HepG2 (cell line): Measurements from ENCODE around the gene NUP85. TPM values are rescaled to one million over a fixed set of nuclear protein-coding genes. Genes with fewer than 3 reads are reported as not detected.

ENCODE experiments used
- AGO1 ChIP-seq: fragments of 200-400 bp; formaldehyde crosslinking; IDR thresholded peaks from 2 replicates; pipeline ENCODE4 v1.6.1; 2017; ENCODE audit warnings: mild to moderate bottlenecking, low read depth, low read length, moderate library complexity; ENCODE audit not compliant: poor library complexity, severe bottlenecking
- ARNT ChIP-seq: fragments of 450-650 bp; IDR thresholded peaks from 2 replicates; pipeline ENCODE4 v1.6.1; 2017
- DNMT3B ChIP-seq: conservative IDR thresholded peaks from 2 replicates; pipeline ENCODE4 v1.6.1; 2016; ENCODE audit warnings: missing biosample characterization, control low read depth
- EHMT2 ChIP-seq: fragments of 200-600 bp; sonication (generic); IDR thresholded peaks from 2 replicates; pipeline ENCODE4 v1.7.0; 2017; ENCODE audit warnings: antibody characterized with exemption, low read depth, low read length, borderline replicate concordance
- EP300 ChIP-seq, 3 experiments: sonication (generic) in 1 of 3; formaldehyde crosslinking in 1 of 3; IDR thresholded peaks; 2 replicates each; pipeline versions ENCODE4 v1.5.1 to v1.6.1; 2011 to 2020; ENCODE audit warnings: low read depth in 2 of 3, low read length in 2 of 3, borderline replicate concordance in 1 of 3, improper control_type of control experiment in 1 of 3, mild to moderate bottlenecking in 1 of 3, missing genetic modification reagents in 1 of 3, moderate library complexity in 1 of 3
- FOXA3 ChIP-seq: IDR thresholded peaks from 2 replicates; pipeline ENCODE4 v1.6.1; 2016; ENCODE audit warnings: missing genetic modification reagents, missing compliant biosample characterization
- FOXK1 ChIP-seq: sonication (generic); formaldehyde crosslinking; IDR thresholded peaks from 2 replicates; pipeline ENCODE4 v1.4.0; 2020; ENCODE audit warnings: low read depth, missing genetic modification reagents, borderline replicate concordance
- GFI1 ChIP-seq: sonication (generic); formaldehyde crosslinking; IDR thresholded peaks from 2 replicates; pipeline ENCODE4 v1.5.0; 2020; ENCODE audit warnings: missing genetic modification reagents, mild to moderate bottlenecking, borderline replicate concordance
- KDM2A ChIP-seq: sonication (generic); formaldehyde crosslinking; IDR thresholded peaks from 2 replicates; pipeline ENCODE4 v1.4.0; 2020; ENCODE audit warnings: low read depth, missing genetic modification reagents, borderline replicate concordance
- MED13 ChIP-seq: sonication (generic); formaldehyde crosslinking; IDR thresholded peaks from 2 replicates; pipeline ENCODE4 v1.5.0; 2020; ENCODE audit warnings: missing genetic modification reagents
- NR1H2 ChIP-seq: sonication (generic); formaldehyde crosslinking; IDR thresholded peaks from 2 replicates; pipeline ENCODE4 v1.8.1; 2022; ENCODE audit warnings: low read depth, missing genetic modification reagents, borderline replicate concordance
- SIX1 ChIP-seq: sonication (generic); formaldehyde crosslinking; IDR thresholded peaks from 2 replicates; pipeline ENCODE4 v1.4.0; 2020; ENCODE audit warnings: missing genetic modification reagents, borderline replicate concordance
- ZFP41 ChIP-seq: sonication (generic); formaldehyde crosslinking; IDR thresholded peaks from 2 replicates; pipeline ENCODE4 v1.4.0; 2020; ENCODE audit warnings: mild to moderate bottlenecking, missing genetic modification reagents, borderline replicate concordance
- ZNF253 ChIP-seq: sonication (generic); formaldehyde crosslinking; IDR thresholded peaks from 2 replicates; pipeline ENCODE4 v1.8.0; 2022; ENCODE audit warnings: mild to moderate bottlenecking, missing genetic modification reagents, borderline replicate concordance
- ZNF441 ChIP-seq: sonication (generic); formaldehyde crosslinking; IDR thresholded peaks from 2 replicates; pipeline ENCODE4 v1.7.0; 2021; ENCODE audit warnings: missing genetic modification reagents, borderline replicate concordance
- ZNF446 ChIP-seq: sonication (generic); formaldehyde crosslinking; IDR thresholded peaks from 2 replicates; pipeline ENCODE4 v1.5.0; 2020; ENCODE audit warnings: mild to moderate bottlenecking, missing genetic modification reagents
- ZNF562 ChIP-seq: sonication (generic); formaldehyde crosslinking; IDR thresholded peaks from 2 replicates; pipeline ENCODE4 v1.8.0; 2022; ENCODE audit warnings: missing genetic modification reagents, borderline replicate concordance
- ZNF567 ChIP-seq: sonication (generic); formaldehyde crosslinking; IDR thresholded peaks from 2 replicates; pipeline ENCODE4 v1.8.1; 2023; ENCODE audit warnings: mild to moderate bottlenecking, missing genetic modification reagents, borderline replicate concordance
- ZNF777 ChIP-seq: sonication (generic); formaldehyde crosslinking; IDR thresholded peaks from 2 replicates; pipeline ENCODE4 v1.4.0; 2020; ENCODE audit warnings: missing genetic modification reagents
- ZNF780A ChIP-seq: sonication (generic); formaldehyde crosslinking; IDR thresholded peaks from 2 replicates; pipeline ENCODE4 v1.8.0; 2022; ENCODE audit warnings: mild to moderate bottlenecking, missing genetic modification reagents, moderate library complexity
- polyA plus RNA-seq, 8 experiments: library from polyadenylated mRNA; depleted of rRNA in 3 of 8; stranded (reverse) in 7 of 8; unstranded in 1 of 8; fragments of >200 nt; fragmentation: Illumina TruSeq in 4 of 8; extraction: Trizol in 4 of 8; gene quantifications; 2 replicates each; pipeline versions ENCODE4 v1.2.1 to v1.2.3, GENCODE V29; 2011 to 2016; ENCODE audit warnings: low read depth in 4 of 8, missing spikeins in 1 of 8, mixed read lengths in 1 of 8; ENCODE audit not compliant: insufficient read depth in 1 of 8
- total RNA-seq, 5 experiments: library from RNA; depleted of rRNA; stranded (reverse); fragments of >200 nt; fragmentation: Illumina TruSeq; extraction: Trizol; gene quantifications; 2 replicates each; pipeline ENCODE4 v1.2.3, GENCODE V29; 2016; ENCODE audit warnings: low read depth in 1 of 5
- TF ChIP-seq, protein P1 (sequence below): sonication (generic); formaldehyde crosslinking; conservative IDR thresholded peaks from 2 replicates; pipeline ENCODE4 v1.4.0; 2020; ENCODE audit warnings: mild to moderate bottlenecking, missing genetic modification reagents, moderate library complexity
- TF ChIP-seq, protein P2 (sequence below): sonication (generic); formaldehyde crosslinking; IDR thresholded peaks from 2 replicates; pipeline ENCODE4 v1.8.0; 2022; ENCODE audit warnings: missing genetic modification reagents, mild to moderate bottlenecking, moderate library complexity, borderline replicate concordance
- TF ChIP-seq, protein P3 (sequence below): IDR thresholded peaks from 2 replicates; pipeline ENCODE4 v1.6.1; 2016

NUP85 gene
- total and polyA plus RNA-seq, 2 of the 13 experiments (the other 11 are each of a cell fraction or from before 2014, with no cell fraction given), result 89.1 to 124 TPM

DNA sequence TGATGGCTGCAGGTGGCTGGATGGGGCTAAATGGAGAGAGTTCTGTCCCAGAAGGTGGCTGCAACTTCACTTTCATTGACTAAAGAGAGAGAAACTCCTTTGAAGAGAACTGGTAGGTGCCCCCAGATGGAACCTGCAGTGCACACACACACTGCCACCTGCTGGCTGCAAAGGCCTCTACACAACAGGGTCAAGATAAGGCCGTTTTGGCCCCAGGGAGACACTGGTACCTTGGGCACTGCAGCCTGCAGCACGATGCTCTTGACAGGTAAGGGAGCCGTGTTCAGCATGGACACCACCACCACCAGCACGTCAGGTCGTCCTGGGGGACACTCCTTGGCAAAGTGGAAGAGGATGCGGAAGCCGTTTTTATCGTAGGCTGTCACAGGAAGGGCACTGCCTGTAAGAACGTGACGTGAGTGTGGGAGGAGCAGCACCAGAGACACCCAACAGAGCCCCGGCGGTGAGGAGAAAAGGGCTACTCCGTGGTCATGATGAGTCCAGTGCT is 33.3 kb downstream of the NUP85 start (continued):
- no peak for TF ChIP-seq EP300 (IDR thresholded peaks at IDR 0.05; ENCODE audit: low read depth in 2 of 2, low read length in 2 of 2)
- TF ChIP-seq EP300 (CRISPR knock-in tag; IDR thresholded peaks at IDR 0.05; ENCODE audit: borderline replicate concordance), result 0 out of 2 replicates have a peak, but pooled peaks have one; percentile 22
- TF ChIP-seq KDM2A (CRISPR knock-in tag), result peak; percentile 17; the same call in 1 of the 2 replicates
- no peak for TF ChIP-seq DNMT3B
- TF ChIP-seq ZNF780A (CRISPR knock-in tag), result no peak
- no peak for TF ChIP-seq ZNF446 (CRISPR knock-in tag)
- no peak for TF ChIP-seq FOXK1 (CRISPR knock-in tag)
- TF ChIP-seq ZFP41, result no peak
- TF ChIP-seq AGO1, result no peak
- TF ChIP-seq ZNF253 (CRISPR knock-in tag), result no peak
- no peak for TF ChIP-seq FOXA3 (CRISPR knock-in tag)
- TF ChIP-seq MED13 (CRISPR knock-in tag), result no peak
- no peak for TF ChIP-seq ZNF567 (CRISPR knock-in tag)
- no peak for TF ChIP-seq ZNF777 (CRISPR knock-in tag)
- TF ChIP-seq ARNT, result no peak
- TF ChIP-seq, protein P1, sequence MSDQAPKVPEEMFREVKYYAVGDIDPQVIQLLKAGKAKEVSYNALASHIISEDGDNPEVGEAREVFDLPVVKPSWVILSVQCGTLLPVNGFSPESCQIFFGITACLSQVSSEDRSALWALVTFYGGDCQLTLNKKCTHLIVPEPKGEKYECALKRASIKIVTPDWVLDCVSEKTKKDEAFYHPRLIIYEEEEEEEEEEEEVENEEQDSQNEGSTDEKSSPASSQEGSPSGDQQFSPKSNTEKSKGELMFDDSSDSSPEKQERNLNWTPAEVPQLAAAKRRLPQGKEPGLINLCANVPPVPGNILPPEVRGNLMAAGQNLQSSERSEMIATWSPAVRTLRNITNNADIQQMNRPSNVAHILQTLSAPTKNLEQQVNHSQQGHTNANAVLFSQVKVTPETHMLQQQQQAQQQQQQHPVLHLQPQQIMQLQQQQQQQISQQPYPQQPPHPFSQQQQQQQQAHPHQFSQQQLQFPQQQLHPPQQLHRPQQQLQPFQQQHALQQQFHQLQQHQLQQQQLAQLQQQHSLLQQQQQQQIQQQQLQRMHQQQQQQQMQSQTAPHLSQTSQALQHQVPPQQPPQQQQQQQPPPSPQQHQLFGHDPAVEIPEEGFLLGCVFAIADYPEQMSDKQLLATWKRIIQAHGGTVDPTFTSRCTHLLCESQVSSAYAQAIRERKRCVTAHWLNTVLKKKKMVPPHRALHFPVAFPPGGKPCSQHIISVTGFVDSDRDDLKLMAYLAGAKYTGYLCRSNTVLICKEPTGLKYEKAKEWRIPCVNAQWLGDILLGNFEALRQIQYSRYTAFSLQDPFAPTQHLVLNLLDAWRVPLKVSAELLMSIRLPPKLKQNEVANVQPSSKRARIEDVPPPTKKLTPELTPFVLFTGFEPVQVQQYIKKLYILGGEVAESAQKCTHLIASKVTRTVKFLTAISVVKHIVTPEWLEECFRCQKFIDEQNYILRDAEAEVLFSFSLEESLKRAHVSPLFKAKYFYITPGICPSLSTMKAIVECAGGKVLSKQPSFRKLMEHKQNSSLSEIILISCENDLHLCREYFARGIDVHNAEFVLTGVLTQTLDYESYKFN (CRISPR knock-in tag), result no peak
- TF ChIP-seq GFI1 (CRISPR knock-in tag), result no peak
- TF ChIP-seq EHMT2, result no peak
- no peak for TF ChIP-seq SIX1 (CRISPR knock-in tag)
- TF ChIP-seq ZNF562, result no peak
- TF ChIP-seq, protein P2, sequence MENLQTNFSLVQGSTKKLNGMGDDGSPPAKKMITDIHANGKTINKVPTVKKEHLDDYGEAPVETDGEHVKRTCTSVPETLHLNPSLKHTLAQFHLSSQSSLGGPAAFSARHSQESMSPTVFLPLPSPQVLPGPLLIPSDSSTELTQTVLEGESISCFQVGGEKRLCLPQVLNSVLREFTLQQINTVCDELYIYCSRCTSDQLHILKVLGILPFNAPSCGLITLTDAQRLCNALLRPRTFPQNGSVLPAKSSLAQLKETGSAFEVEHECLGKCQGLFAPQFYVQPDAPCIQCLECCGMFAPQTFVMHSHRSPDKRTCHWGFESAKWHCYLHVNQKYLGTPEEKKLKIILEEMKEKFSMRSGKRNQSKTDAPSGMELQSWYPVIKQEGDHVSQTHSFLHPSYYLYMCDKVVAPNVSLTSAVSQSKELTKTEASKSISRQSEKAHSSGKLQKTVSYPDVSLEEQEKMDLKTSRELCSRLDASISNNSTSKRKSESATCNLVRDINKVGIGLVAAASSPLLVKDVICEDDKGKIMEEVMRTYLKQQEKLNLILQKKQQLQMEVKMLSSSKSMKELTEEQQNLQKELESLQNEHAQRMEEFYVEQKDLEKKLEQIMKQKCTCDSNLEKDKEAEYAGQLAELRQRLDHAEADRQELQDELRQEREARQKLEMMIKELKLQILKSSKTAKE (CRISPR knock-in tag), result no peak
- TF ChIP-seq ZNF441 (CRISPR knock-in tag), result no peak
- TF ChIP-seq, protein P3, sequence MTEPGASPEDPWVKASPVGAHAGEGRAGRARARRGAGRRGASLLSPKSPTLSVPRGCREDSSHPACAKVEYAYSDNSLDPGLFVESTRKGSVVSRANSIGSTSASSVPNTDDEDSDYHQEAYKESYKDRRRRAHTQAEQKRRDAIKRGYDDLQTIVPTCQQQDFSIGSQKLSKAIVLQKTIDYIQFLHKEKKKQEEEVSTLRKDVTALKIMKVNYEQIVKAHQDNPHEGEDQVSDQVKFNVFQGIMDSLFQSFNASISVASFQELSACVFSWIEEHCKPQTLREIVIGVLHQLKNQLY (CRISPR knock-in tag), result no peak
- TF ChIP-seq NR1H2 (CRISPR knock-in tag), result no peak
